AG04450 (cell line): ENCODE results near the gene DNAAF6. TPM values are rescaled to one million over a fixed set of nuclear protein-coding genes. Genes with fewer than 3 reads are reported as not detected.
A peak's percentile ranks its signal among the peaks of the same experiment; 100 is the strongest.
"Not testable (repeated sequence)": the region's sequence is repeated elsewhere in the genome, so short reads cannot be mapped to it uniquely, and the experiment has no call there.

ENCODE experiments used
- CTCF ChIA-PET: fragments of 300-600, 350-600 bp; formaldehyde crosslinking; extraction: SDS; loops from one replicate; lab custom pipeline; 2022; ENCODE audit warnings: antibody characterized with exemption, inconsistent platforms; lab: Charles Lee
- POLR2A ChIA-PET: fragments of 350-600 bp; formaldehyde crosslinking; extraction: SDS; loops from one replicate; lab custom pipeline; 2021; ENCODE audit warnings: antibody characterized with exemption, inconsistent platforms; lab: Yijun Ruan, JAX
- DNase-seq: peaks from one replicate; pipeline ENCODE4 v3.0.0-alpha.2; 2011; ENCODE audit warnings: low read depth, low spot score
- H3K27ac ChIP-seq: one replicate; pipeline ENCODE4 v1.5.1; 2012; ENCODE audit warnings: low read depth, low read length, control low read depth
- H3K27me3 ChIP-seq: one replicate; pipeline ENCODE4 v1.6.0; 2012; ENCODE audit warnings: low read length; ENCODE audit not compliant: control insufficient read depth, insufficient read depth
- H3K4me3 ChIP-seq: 2 replicates; pipeline ENCODE4 v1.5.1; 2011; ENCODE audit warnings: mild to moderate bottlenecking, low read depth, low read length, control low read depth
- H3K9me3 ChIP-seq: 2 replicates; pipeline ENCODE4 v1.5.1; 2012; ENCODE audit warnings: low read length; ENCODE audit not compliant: control insufficient read depth, insufficient read depth
- polyA minus RNA-seq: library from RNA; depleted of rRNA, polyadenylated mRNA; stranded (reverse); fragments of >200 nt; gene quantifications from 2 replicates; pipeline ENCODE4 v1.2.3, GENCODE V29; 2011; rRNA and poly(A)+ RNA removed
- polyA plus RNA-seq: library from polyadenylated mRNA; depleted of rRNA; stranded (reverse); fragments of >200 nt; gene quantifications from 2 replicates; pipeline ENCODE4 v1.2.3, GENCODE V29; 2011; rRNA removed
- TF ChIP-seq, protein P1 (sequence below): IDR thresholded peaks from 2 replicates; pipeline ENCODE4 v1.5.1; 2011; ENCODE audit warnings: low read depth, low read length, control low read depth, inconsistent platforms

Gene DNAAF6
- not detected in 2 replicates for polyA plus RNA-seq
- polyA minus RNA-seq = not detected in 2 replicates

DNA sequence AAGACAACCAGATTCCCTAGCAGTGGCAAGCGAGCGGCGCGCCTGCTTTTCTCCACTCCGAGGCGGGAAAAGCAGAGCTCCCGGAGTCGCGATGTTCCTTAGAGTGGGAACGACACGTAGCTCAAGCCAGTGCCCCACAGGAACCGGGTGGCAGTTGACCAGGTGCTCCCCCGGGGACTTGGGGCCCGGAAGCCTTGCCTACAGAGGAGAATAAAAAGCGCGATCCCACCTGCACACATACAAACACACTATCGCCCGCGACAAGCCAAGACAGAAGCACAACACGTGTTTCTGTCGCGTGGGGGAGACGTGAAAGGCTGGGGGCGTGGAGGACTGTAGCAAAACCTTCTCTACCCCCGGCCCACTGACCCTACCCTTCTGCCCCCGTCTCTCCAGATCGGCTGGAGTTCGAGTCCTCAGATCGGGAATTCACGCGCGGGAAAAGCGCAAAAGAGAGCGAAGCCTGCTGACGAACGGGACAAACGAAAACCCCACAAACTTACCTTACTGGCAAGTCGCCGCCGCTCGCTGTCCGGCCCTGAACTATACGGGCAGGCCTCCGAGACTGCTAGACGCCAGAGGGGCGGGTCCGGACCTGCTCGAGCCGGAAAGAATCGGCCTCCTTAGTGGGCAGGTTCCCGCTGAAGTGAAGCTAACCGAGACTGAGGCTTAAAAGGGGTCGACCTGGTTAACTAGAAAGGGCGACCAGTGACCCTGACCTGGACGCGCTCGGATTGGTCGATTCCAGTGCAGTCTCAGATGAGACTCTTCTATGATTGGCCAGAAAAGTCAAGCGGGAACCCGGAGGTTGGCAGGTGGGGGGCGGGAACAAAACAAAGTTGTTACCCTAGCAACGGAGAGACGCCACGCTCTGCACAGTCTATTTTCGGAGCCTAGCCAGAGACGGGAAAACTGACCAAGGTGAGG is at the start of gene DNAAF6, which contains the start of gene NUP62CL:
TSS of gene DNAAF6 (plus strand) at position 842 of the 927 bp plus-strand sequence. CDS start 6,265 bp downstream, outside the sequence.
TSS of gene NUP62CL (minus strand) at position 664 of the 927 bp plus-strand sequence. CDS start 31,287 bp downstream, outside the sequence.
- TF ChIP-seq, protein P1, sequence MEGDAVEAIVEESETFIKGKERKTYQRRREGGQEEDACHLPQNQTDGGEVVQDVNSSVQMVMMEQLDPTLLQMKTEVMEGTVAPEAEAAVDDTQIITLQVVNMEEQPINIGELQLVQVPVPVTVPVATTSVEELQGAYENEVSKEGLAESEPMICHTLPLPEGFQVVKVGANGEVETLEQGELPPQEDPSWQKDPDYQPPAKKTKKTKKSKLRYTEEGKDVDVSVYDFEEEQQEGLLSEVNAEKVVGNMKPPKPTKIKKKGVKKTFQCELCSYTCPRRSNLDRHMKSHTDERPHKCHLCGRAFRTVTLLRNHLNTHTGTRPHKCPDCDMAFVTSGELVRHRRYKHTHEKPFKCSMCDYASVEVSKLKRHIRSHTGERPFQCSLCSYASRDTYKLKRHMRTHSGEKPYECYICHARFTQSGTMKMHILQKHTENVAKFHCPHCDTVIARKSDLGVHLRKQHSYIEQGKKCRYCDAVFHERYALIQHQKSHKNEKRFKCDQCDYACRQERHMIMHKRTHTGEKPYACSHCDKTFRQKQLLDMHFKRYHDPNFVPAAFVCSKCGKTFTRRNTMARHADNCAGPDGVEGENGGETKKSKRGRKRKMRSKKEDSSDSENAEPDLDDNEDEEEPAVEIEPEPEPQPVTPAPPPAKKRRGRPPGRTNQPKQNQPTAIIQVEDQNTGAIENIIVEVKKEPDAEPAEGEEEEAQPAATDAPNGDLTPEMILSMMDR = no peak
- ChIA-PET CTCF (no interaction called here), POLR2A (no interaction called here)
- no peak for DNase-seq
- Histone ChIP-seq H3K4me3 (peak within 1 kb of the TSS; percentile 44), H3K27me3 (no peaks in the 10 kb centered on the region), H3K9me3 (no peaks in the 10 kb centered on the region), H3K27ac (no peak within 1 kb of the TSS)

DNA sequence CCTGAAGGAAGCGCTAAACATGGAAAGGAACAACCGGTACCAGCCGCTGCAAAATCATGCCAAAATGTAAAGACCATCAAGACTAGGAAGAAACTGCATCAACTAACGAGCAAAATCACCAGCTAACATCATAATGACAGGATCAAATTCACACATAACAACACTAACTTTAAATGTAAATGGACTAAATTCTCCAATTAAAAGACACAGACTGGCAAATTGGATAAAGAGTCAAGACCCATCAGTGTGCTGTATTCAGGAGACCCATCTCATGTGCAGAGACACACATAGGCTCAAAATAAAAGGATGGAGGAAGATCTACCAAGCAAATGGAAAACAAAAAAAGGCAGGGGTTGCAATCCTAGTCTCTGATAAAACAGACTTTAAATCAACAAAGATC is 48.8 kb upstream of the DNAAF6 start:
- POLR2A ChIA-PET, H3K9me3 ChIP-seq, CTCF ChIA-PET, H3K27ac ChIP-seq, DNase-seq, H3K4me3 ChIP-seq, H3K27me3 ChIP-seq: not testable (repeated sequence)

DNA sequence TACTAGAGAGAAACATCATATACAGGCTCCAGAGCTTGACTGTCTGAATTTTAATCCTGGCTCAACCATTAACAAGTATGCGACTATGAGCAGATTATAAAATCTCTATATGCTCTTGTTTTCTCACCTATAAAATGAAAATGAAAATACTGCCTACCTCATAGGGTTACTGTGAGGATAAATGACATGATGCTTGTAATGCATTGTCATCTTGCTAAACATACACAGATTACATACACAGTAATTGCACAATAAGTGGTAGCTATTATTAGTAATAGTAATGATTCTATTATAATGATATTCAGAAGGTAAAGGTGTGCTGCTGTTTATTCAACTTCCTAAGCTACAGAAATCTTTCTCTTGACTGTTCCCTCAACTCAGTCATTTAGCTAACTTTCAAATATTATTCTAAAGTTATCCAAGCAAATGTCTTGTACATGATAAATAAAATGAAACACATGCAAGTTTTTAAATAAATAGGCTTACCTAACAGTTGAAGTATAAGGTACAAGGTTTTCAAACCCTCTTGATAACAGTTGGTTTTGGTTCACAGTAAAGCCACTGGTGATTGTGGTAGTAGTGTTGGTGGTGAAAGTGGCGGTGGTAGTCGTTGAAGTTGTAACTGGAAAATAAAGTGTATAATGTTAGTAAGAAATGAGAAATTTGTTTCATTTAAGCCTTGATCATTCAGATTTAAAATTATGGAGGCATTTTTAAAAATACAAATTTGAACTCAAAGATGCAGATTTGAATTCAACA is 39.1 kb upstream of the DNAAF6 start:
- POLR2A ChIA-PET = no interaction called here
- Histone ChIP-seq H3K27ac (no peak overlapping the region), H3K9me3 (no peaks in the 10 kb centered on the region), H3K4me3 (no peak overlapping the region), H3K27me3 (no peaks in the 10 kb centered on the region)
- CTCF ChIA-PET = no interaction called here
- no peak for DNase-seq
- TF ChIP-seq, protein P1 = no peak

DNA sequence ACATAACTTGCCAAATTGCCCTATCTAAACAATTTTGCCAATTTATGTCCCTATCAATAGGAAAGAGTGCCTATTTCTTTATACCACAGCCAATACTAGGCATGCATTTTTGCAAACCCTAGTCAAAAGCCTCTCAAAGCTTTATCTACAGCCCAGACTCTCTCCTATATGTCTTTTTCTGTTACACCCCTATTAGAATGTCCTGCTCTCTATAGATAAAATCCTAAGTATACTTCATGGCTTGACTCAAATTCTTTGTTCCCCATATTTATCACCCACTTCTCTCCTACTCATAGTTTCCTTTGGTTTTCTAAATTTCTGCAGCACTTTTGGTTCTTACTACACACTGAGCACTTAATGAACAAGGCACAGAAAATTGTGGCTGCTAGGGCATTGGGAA is 38.2 kb upstream of the DNAAF6 start:
- ChIA-PET CTCF (no interaction called here), POLR2A (no interaction called here)
- H3K27me3 ChIP-seq = no peaks in the 10 kb centered on the region
- H3K9me3 ChIP-seq = no peaks in the 10 kb centered on the region
- TF ChIP-seq, protein P1 = no peak
- no peak overlapping the region for H3K27ac ChIP-seq
- no peak overlapping the region for H3K4me3 ChIP-seq
- DNase-seq = no peak

DNA sequence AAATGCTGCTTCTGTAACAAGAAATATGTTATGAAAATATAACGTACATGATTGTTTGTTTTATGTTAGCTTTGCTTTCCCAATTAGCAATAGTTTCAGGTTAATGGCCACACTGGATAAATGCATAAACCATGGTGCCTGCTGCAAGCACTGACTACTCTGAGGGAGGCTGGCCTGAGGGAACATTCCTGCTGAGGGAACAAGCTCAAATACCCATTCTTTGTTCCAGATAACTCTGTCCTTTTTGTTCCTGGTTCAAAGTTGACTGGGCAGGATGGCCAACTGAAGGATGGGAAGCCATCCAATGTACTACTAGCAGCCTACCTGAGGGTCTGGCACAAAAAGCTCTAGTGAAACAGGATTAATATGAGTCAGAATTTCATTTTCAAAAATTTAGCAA is 37.7 kb upstream of the DNAAF6 start:
- CTCF ChIA-PET = no interaction called here
- no peak overlapping the region for H3K4me3 ChIP-seq
- TF ChIP-seq, protein P1 = no peak
- no peaks in the 10 kb centered on the region for H3K9me3 ChIP-seq
- no peak overlapping the region for H3K27ac ChIP-seq
- no peak for DNase-seq
- no peaks in the 10 kb centered on the region for H3K27me3 ChIP-seq
- POLR2A ChIA-PET = no interaction called here
